A549 treated with ZK216348 at 1 μM for 4 hours (cell line): Measurements from ENCODE around the gene IPO8. TPM values are rescaled to one million over a fixed set of nuclear protein-coding genes. Genes with fewer than 3 reads are reported as not detected.

ENCODE experiments used
- total RNA-seq: library from RNA; stranded (reverse); fragments of 200-300 nt; extraction: Qiagen RNA extraction; gene quantifications from 5 replicates; pipeline ENCODE4 v1.2.3, GENCODE V29; 2022; ENCODE audit warnings: low read depth

IPO8 gene
- 13.5 to 21.6 TPM (median 18.8 TPM) in 5 replicates for total RNA-seq

GRCh38 chr12:30695199-30696102 is at the start of gene IPO8:
IPO8 (minus strand) TSS chr12:30695869; CDS start chr12:30695647, 222 bp downstream.

Other genes with a start within 250 kb of the IPO8 start
- gene CAPRIN2, start 59.1 kb upstream of the IPO8 start, total RNA-seq: 18.3 to 34.3 TPM (median 28.9 TPM) in 5 replicates
- 0.04 to 0.16 TPM (median 0.08 TPM) in 4 of 5 replicates, not detected in the other for gene TSPAN11, start 230.9 kb upstream of the IPO8 start, total RNA-seq